Suprapubic skin (tissue), 4 donors: ENCODE data around the gene PRKCZ.

Experiments used
- EP300 ChIP-seq: sonication (generic); formaldehyde crosslinking; IDR thresholded peaks from one replicate; pipeline ENCODE4 v1.6.1; 2017; ENCODE audit warnings: antibody characterized with exemption
- POLR2A ChIP-seq, 2 donors: fragments of 450-650 bp; IDR thresholded peaks; one replicate each; pipeline ENCODE4 v1.6.1; 2017; ENCODE audit warnings: antibody characterized with exemption in 2 of 2, mild to moderate bottlenecking in 2 of 2, moderate library complexity in 2 of 2
- POLR2AphosphoS5 ChIP-seq, 3 donors: sonication (generic); formaldehyde crosslinking; IDR thresholded peaks; one replicate each; pipeline ENCODE4 v1.6.1; 2017; ENCODE audit warnings: antibody characterized with exemption in 3 of 3
- TF ChIP-seq, protein P1 (sequence below), 2 donors: fragments of 200-600 bp in 1 of 2; fragments of 450-650 bp in 1 of 2; sonication (generic) in 1 of 2; IDR thresholded peaks; one replicate each; pipeline ENCODE4 v1.5.1; 2016 to 2019; ENCODE audit warnings: antibody characterized with exemption in 2 of 2, mild to moderate bottlenecking in 1 of 2, moderate library complexity in 1 of 2

DNA sequence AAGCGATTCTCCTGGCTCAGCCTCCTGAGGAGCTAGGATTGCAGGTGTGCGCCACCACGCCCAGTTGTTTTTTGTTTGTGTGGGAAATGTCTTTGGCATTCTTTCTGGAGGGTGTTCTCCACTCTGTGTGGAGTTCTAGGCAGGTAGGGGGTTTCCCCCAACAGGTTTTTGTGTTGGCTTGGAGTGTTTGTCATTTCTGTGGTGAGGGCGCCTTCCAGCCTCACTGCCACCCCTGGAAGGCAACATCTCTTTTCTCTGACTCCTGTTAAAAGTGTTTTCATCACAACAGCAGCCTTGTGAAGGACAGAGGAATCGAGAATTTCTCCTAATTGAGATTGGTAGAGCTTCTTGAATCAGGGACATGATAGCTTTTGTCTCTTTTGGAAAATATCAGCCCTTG, 69.7 kb downstream of the PRKCZ start:
- TF ChIP-seq, protein P1, sequence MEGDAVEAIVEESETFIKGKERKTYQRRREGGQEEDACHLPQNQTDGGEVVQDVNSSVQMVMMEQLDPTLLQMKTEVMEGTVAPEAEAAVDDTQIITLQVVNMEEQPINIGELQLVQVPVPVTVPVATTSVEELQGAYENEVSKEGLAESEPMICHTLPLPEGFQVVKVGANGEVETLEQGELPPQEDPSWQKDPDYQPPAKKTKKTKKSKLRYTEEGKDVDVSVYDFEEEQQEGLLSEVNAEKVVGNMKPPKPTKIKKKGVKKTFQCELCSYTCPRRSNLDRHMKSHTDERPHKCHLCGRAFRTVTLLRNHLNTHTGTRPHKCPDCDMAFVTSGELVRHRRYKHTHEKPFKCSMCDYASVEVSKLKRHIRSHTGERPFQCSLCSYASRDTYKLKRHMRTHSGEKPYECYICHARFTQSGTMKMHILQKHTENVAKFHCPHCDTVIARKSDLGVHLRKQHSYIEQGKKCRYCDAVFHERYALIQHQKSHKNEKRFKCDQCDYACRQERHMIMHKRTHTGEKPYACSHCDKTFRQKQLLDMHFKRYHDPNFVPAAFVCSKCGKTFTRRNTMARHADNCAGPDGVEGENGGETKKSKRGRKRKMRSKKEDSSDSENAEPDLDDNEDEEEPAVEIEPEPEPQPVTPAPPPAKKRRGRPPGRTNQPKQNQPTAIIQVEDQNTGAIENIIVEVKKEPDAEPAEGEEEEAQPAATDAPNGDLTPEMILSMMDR (IDR thresholded peaks at IDR 0.05), result no peak
- TF ChIP-seq POLR2AphosphoS5 (IDR thresholded peaks at IDR 0.05), result no peak
- TF ChIP-seq EP300, result no peak
- TF ChIP-seq POLR2A (IDR thresholded peaks at IDR 0.05), result no peak
